Measurements from ENCODE around the gene GAD1.

Gene GAD1

GRCh38 chr2:170830166-170830565 is 13.5 kb downstream of the GAD1 start:
- Histone ChIP-seq H3K36me3 (ENCODE audit: control insufficient read depth, insufficient read depth, low read length) (no peaks in the 10 kb centered on the region), H3K27me3 (ENCODE audit: control insufficient read depth, insufficient read depth, low read length) (peaks cover 41% of the 10 kb centered on the region), H3K9me3 (ENCODE audit: control insufficient read depth, insufficient read depth, low read length) (no peaks in the 10 kb centered on the region), H3K4me1 (ENCODE audit: control insufficient read depth, insufficient read depth, low read length) (no peaks in the 10 kb centered on the region), H3K9ac (ENCODE audit: low read depth, low read length) (no peak overlapping the region), H3K4me3 (ENCODE audit: low read depth, low read length) (no peak overlapping the region)

GRCh38 chr2:170831115-170831514 is 14.4 kb downstream of the GAD1 start:
- H3K9me3 ChIP-seq (ENCODE audit: control insufficient read depth, insufficient read depth, low read length): no peaks in the 10 kb centered on the region
- H3K9ac ChIP-seq (ENCODE audit: low read depth, low read length): no peak overlapping the region
- no peaks in the 10 kb centered on the region for H3K36me3 ChIP-seq (ENCODE audit: control insufficient read depth, insufficient read depth, low read length)
- H3K4me1 ChIP-seq (ENCODE audit: control insufficient read depth, insufficient read depth, low read length): no peaks in the 10 kb centered on the region
- peaks cover 32% of the 10 kb centered on the region for H3K27me3 ChIP-seq (ENCODE audit: control insufficient read depth, insufficient read depth, low read length)
- H3K4me3 ChIP-seq (ENCODE audit: low read depth, low read length): no peak overlapping the region

DNA sequence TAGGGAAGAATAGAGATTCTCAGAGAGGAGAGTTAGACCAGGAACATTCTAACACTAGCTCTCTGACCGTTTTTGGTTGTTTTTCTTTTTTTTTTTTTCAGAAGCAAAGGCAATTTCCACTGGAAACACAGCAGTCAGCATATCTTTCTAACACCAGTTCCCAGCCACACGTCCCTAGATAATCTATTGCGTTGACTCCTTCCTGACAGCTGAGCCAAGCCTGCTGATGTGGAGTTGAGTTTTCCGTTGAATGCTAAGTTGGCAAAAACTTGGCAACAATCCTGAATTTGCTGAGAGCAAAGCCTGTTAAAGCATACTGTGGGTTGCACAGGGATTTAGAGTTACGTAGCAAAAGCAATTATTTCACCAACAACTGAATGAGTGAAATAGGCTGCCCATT is 19.3 kb downstream of the GAD1 start:
- no peaks in the 10 kb centered on the region for H3K9me3 ChIP-seq (ENCODE audit: control insufficient read depth, insufficient read depth, low read length)
- H3K4me3 ChIP-seq (ENCODE audit: low read depth, low read length): no peak overlapping the region
- no peaks in the 10 kb centered on the region for H3K4me1 ChIP-seq (ENCODE audit: control insufficient read depth, insufficient read depth, low read length)
- H3K9ac ChIP-seq (ENCODE audit: low read depth, low read length): no peak overlapping the region
- no peaks in the 10 kb centered on the region for H3K36me3 ChIP-seq (ENCODE audit: control insufficient read depth, insufficient read depth, low read length)
- H3K27me3 ChIP-seq (ENCODE audit: control insufficient read depth, insufficient read depth, low read length): no peaks in the 10 kb centered on the region

DNA sequence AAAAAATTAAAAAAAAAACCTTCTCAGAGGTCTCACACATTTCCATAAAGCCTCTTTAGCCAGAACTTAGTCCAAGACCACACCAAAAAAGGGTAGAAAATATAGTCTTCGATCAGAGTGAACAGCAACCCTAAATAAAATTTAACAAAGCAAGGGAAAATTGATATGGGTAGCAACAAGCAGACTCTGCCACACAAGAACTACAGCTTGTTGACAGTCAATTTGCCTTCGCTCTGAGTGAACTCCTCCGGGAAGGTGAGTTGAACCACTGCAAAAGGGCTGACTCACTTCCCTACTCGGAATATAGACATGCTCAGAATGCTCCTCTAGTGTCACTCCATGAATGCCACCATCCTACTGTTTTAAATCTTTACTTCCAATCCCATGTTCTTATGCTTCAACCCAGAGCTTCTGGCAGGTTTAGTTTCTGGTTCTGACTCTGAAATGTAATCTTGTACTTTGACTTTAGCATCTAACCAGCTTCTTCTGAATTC is 24.1 kb downstream of the GAD1 start:
- H3K9me3 ChIP-seq (ENCODE audit: control insufficient read depth, insufficient read depth, low read length): no peaks in the 10 kb centered on the region
- no peaks in the 10 kb centered on the region for H3K27me3 ChIP-seq (ENCODE audit: control insufficient read depth, insufficient read depth, low read length)
- no peaks in the 10 kb centered on the region for H3K4me1 ChIP-seq (ENCODE audit: control insufficient read depth, insufficient read depth, low read length)
- no peak overlapping the region for H3K9ac ChIP-seq (ENCODE audit: low read depth, low read length)
- no peaks in the 10 kb centered on the region for H3K36me3 ChIP-seq (ENCODE audit: control insufficient read depth, insufficient read depth, low read length)
- H3K4me3 ChIP-seq (ENCODE audit: low read depth, low read length): no peak overlapping the region

DNA sequence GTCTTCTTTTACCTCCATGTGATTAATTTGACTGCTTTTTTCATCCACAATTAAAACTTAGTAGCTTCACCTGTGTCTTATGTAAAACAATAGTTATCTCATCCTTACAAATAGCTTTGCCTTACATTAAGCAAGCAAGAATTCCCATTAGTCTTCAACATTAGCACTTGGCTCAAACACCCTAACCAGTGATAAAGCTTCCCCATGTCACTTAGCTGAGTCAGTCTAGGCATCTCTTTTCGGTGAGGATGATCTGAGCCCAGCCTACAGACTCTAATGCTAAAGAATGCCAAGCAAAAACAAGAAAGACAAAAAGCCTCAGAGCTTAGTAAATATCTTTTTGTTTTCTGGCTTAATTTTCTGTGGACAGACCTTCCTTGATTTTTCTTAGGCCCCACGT is 26.1 kb downstream of the GAD1 start:
- Histone ChIP-seq H3K4me3 (ENCODE audit: low read depth, low read length) (no peak overlapping the region), H3K9me3 (ENCODE audit: control insufficient read depth, insufficient read depth, low read length) (no peaks in the 10 kb centered on the region), H3K9ac (ENCODE audit: low read depth, low read length) (no peak overlapping the region), H3K36me3 (ENCODE audit: control insufficient read depth, insufficient read depth, low read length) (no peaks in the 10 kb centered on the region), H3K27me3 (ENCODE audit: control insufficient read depth, insufficient read depth, low read length) (no peaks in the 10 kb centered on the region), H3K4me1 (ENCODE audit: control insufficient read depth, insufficient read depth, low read length) (no peaks in the 10 kb centered on the region)

GRCh38 chr2:170843656-170844055 is 27.0 kb downstream of the GAD1 start:
- no peak overlapping the region for H3K9ac ChIP-seq (ENCODE audit: low read depth, low read length)
- no peaks in the 10 kb centered on the region for H3K36me3 ChIP-seq (ENCODE audit: control insufficient read depth, insufficient read depth, low read length)
- H3K27me3 ChIP-seq (ENCODE audit: control insufficient read depth, insufficient read depth, low read length): no peaks in the 10 kb centered on the region
- no peak overlapping the region for H3K4me3 ChIP-seq (ENCODE audit: low read depth, low read length)
- H3K4me1 ChIP-seq (ENCODE audit: control insufficient read depth, insufficient read depth, low read length): no peaks in the 10 kb centered on the region
- H3K9me3 ChIP-seq (ENCODE audit: control insufficient read depth, insufficient read depth, low read length): no peaks in the 10 kb centered on the region

GRCh38 chr2:170845343-170845742 is 28.7 kb downstream of the GAD1 start:
- H3K36me3 ChIP-seq (ENCODE audit: control insufficient read depth, insufficient read depth, low read length): no peaks in the 10 kb centered on the region
- H3K4me3 ChIP-seq (ENCODE audit: low read depth, low read length): no peak overlapping the region
- H3K9ac ChIP-seq (ENCODE audit: low read depth, low read length): no peak overlapping the region
- H3K4me1 ChIP-seq (ENCODE audit: control insufficient read depth, insufficient read depth, low read length): no peaks in the 10 kb centered on the region
- no peaks in the 10 kb centered on the region for H3K9me3 ChIP-seq (ENCODE audit: control insufficient read depth, insufficient read depth, low read length)
- no peaks in the 10 kb centered on the region for H3K27me3 ChIP-seq (ENCODE audit: control insufficient read depth, insufficient read depth, low read length)

GRCh38 chr2:170846314-170846713 is 29.6 kb downstream of the GAD1 start:
- Histone ChIP-seq H3K9me3 (ENCODE audit: control insufficient read depth, insufficient read depth, low read length) (no peaks in the 10 kb centered on the region), H3K4me1 (ENCODE audit: control insufficient read depth, insufficient read depth, low read length) (no peaks in the 10 kb centered on the region), H3K27me3 (ENCODE audit: control insufficient read depth, insufficient read depth, low read length) (no peaks in the 10 kb centered on the region), H3K36me3 (ENCODE audit: control insufficient read depth, insufficient read depth, low read length) (no peaks in the 10 kb centered on the region), H3K9ac (ENCODE audit: low read depth, low read length) (no peak overlapping the region), H3K4me3 (ENCODE audit: low read depth, low read length) (no peak overlapping the region)

DNA sequence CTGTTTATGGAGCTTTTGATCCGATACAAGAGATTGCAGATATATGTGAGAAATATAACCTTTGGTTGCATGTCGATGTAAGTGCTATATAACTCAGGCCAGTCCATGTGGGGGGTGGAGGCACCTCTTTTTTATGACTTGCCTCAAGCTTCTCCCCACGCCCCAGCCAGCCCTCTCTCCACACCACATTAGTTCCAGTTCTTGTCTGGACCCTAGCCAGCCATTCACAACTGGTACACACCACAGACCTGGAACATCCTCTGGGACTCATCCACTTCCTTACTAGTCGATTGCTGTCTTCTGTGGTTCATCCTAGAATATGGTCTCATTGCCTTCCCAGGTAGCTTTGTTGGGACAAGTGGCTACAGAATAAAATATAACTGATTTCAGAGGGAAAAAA is 31.0 kb downstream of the GAD1 start:
- H3K4me3 ChIP-seq (ENCODE audit: low read depth, low read length): no peak overlapping the region

GRCh38 chr2:170848587-170848986 is 31.9 kb downstream of the GAD1 start:
- H3K36me3 ChIP-seq (ENCODE audit: control insufficient read depth, insufficient read depth, low read length): no peaks in the 10 kb centered on the region
- no peaks in the 10 kb centered on the region for H3K4me1 ChIP-seq (ENCODE audit: control insufficient read depth, insufficient read depth, low read length)
- no peaks in the 10 kb centered on the region for H3K27me3 ChIP-seq (ENCODE audit: control insufficient read depth, insufficient read depth, low read length)
- H3K9me3 ChIP-seq (ENCODE audit: control insufficient read depth, insufficient read depth, low read length): no peaks in the 10 kb centered on the region
- H3K4me3 ChIP-seq (ENCODE audit: low read depth, low read length): no peak overlapping the region
- H3K9ac ChIP-seq (ENCODE audit: low read depth, low read length): no peak overlapping the region

More for the DNA sequence above, 31.0 kb downstream of the GAD1 start:
- no peaks in the 10 kb centered on the region for H3K27me3 ChIP-seq (ENCODE audit: control insufficient read depth, insufficient read depth, low read length)
- H3K36me3 ChIP-seq (ENCODE audit: control insufficient read depth, insufficient read depth, low read length): no peaks in the 10 kb centered on the region
- no peak overlapping the region for H3K9ac ChIP-seq (ENCODE audit: low read depth, low read length)
- H3K9me3 ChIP-seq (ENCODE audit: control insufficient read depth, insufficient read depth, low read length): no peaks in the 10 kb centered on the region
- H3K4me1 ChIP-seq (ENCODE audit: control insufficient read depth, insufficient read depth, low read length): no peaks in the 10 kb centered on the region

DNA sequence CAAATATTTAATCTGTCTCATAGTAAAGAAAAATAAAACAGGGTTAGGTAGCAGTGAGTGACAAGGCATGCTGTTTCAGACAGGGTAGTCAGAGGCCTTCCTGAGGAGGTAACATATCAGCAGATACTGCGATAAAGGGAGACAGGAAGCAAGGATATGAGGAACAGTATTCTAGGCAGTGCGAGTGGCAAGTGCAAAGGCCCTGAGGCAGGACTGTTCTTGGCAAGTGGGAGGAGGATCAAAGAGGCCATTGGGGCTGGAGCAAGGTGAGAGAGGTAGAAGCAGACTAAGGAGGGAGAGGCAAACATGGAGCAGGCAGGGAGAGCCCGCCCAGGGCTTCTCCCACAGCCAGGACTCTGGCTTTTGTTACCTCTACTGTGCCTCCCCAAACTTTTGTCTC is 33.6 kb downstream of the GAD1 start:
- Histone ChIP-seq H3K27me3 (ENCODE audit: control insufficient read depth, insufficient read depth, low read length) (no peaks in the 10 kb centered on the region), H3K9me3 (ENCODE audit: control insufficient read depth, insufficient read depth, low read length) (no peaks in the 10 kb centered on the region), H3K9ac (ENCODE audit: low read depth, low read length) (no peak overlapping the region), H3K36me3 (ENCODE audit: control insufficient read depth, insufficient read depth, low read length) (no peaks in the 10 kb centered on the region), H3K4me1 (ENCODE audit: control insufficient read depth, insufficient read depth, low read length) (no peaks in the 10 kb centered on the region), H3K4me3 (ENCODE audit: low read depth, low read length) (no peak overlapping the region)

GRCh38 chr2:170851635-170852034 is 34.9 kb downstream of the GAD1 start:
- Histone ChIP-seq H3K9ac (ENCODE audit: low read depth, low read length) (no peak overlapping the region), H3K9me3 (ENCODE audit: control insufficient read depth, insufficient read depth, low read length) (no peaks in the 10 kb centered on the region), H3K36me3 (ENCODE audit: control insufficient read depth, insufficient read depth, low read length) (no peaks in the 10 kb centered on the region), H3K4me1 (ENCODE audit: control insufficient read depth, insufficient read depth, low read length) (no peaks in the 10 kb centered on the region), H3K27me3 (ENCODE audit: control insufficient read depth, insufficient read depth, low read length) (no peaks in the 10 kb centered on the region), H3K4me3 (ENCODE audit: low read depth, low read length) (no peak overlapping the region)

GRCh38 chr2:170856066-170856465 is 39.4 kb downstream of the GAD1 start:
- Histone ChIP-seq H3K27me3 (ENCODE audit: control insufficient read depth, insufficient read depth, low read length) (no peaks in the 10 kb centered on the region), H3K4me3 (ENCODE audit: low read depth, low read length) (no peak overlapping the region), H3K36me3 (ENCODE audit: control insufficient read depth, insufficient read depth, low read length) (no peaks in the 10 kb centered on the region), H3K4me1 (ENCODE audit: control insufficient read depth, insufficient read depth, low read length) (no peaks in the 10 kb centered on the region), H3K9ac (ENCODE audit: low read depth, low read length) (no peak overlapping the region), H3K9me3 (ENCODE audit: control insufficient read depth, insufficient read depth, low read length) (no peaks in the 10 kb centered on the region)
